HG02884 (cell line): ENCODE data around the gene FGGY.

Source experiments
- ATAC-seq: cut with Tn5 transposase; IDR thresholded peaks from one replicate; pipeline ENCODE4 v1.9.1; 2021; ENCODE audit warnings: mild to moderate bottlenecking, moderate library complexity; ENCODE audit not compliant: unreplicated experiment

FGGY gene

DNA sequence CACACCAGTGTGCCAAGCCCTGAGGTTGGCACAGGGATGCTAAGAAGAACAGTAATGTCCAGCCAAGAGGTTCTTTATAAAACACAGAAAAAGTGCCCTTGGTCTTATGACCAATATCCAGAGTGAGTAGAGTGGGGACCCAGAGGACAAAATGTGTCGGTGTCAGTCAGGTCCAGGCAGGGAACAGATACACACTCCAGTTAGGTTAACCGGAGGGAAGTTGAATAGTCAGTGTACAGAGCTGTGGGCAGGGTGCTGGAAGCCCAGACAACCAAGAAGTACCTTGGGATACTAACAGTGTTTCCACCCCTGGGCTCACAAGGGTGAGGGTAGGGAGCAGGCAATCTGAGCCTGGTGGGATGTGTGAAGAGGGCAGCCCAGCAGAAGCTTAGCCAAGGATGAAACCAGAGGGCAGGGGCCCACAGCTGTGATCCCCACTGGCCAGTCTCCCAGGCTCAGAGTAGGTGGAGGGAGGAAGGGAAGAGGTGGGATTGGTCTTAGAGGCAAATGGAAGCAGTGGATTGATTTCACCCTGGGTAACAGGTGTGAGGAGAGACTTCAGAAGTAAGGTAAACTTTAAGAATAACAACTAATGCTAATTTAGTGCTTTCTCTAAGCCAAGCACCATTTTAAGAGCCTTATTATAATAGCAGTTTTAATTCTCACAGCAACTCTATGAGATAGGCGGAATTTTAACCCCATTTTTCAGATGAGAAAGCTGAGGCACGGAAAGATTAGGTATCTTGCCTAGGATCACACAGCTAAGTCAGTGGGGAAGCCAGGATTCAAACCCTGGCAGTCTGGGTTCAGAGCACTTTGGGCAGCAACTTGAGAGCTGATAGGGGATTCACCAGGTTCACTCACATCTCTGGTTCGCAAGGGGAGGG, 374.4 kb downstream of the FGGY start:
- ATAC-seq, result no peak

GRCh38 chr1:59671953-59672305, 375.0 kb downstream of the FGGY start:
- ATAC-seq, result no peak

GRCh38 chr1:59672851-59673572, 376.1 kb downstream of the FGGY start:
- no peak for ATAC-seq

GRCh38 chr1:59673573-59674450, 376.9 kb downstream of the FGGY start:
- no peak for ATAC-seq

DNA sequence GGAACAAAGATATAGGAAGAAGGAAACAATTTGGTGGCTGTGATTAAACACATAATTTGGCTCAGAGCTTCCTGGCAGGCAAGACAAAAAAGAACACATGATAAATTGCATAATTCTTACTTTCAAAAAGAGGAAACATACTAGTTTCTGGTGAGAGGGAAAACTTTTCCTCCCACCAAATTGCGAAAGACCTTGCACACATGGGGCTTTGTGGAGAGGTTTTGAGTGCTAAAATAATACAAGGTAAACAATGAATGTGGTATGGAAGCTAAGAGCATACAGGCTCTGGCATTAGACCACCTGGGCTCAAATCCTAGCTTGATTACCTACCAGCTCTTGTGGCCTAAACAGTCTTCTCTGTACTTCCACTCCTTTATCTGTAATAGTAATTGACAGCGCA, 377.7 kb downstream of the FGGY start:
- no peak for ATAC-seq

GRCh38 chr1:59675936-59676335, 379.0 kb downstream of the FGGY start:
- ATAC-seq, result no peak

GRCh38 chr1:59678040-59678439, 381.1 kb downstream of the FGGY start:
- no peak for ATAC-seq

DNA sequence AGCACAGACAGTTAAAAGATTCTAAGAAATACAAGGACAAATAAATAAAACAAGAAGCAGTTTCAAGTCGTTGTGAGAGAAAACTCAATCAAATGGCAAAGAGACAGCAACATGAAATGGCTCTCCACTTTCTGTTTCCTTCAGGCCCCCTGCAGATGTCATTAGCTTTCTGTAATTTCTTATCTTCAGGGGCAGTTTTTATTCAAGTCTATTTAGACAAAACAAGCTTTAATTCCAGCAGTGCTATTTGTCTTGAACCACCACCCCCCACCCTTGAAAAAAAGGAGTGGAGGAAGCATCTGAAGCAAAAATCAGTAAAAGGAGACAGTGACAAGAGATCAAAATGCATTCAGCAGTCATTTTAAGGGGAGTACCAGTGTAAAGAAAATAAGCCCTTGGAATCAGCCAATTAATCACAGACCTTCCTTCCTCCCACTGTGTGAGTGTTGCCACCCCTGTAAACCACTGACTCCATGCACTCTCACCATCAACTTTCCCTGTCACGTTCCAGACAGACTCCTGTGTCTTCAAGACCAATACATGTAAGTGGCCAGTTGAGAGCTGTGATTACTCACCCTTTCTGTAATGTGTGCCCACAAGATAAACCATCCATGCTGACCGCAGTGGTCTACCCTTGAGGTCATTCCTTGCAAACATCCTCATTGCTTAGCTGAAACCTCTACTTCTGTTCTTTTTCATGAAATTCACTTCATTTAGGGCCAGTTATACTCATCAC, 381.8 kb downstream of the FGGY start:
- ATAC-seq, result no peak

DNA sequence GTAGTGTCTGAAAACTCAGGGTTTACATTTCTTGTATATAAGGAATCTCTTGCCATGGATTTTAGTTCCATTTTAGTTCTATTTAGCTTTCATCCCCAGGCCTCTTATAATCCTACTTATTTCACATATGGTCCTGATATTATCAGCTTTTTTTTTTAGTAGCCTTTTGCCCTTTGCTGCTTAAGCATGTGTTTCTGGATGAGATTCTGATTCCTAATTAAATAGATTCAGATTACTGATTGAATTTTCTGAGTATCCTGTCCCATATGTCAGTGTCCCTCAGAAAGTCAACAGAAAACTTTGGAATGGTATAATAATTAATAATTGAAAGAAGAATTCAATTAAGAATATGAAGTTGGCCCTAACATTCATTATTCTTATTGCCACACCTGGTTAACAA, 383.1 kb downstream of the FGGY start:
- no peak for ATAC-seq

- no peak for ATAC-seq
These were observed 385.6 kb downstream of the FGGY start for GRCh38 chr1:59682396-59683080.

DNA sequence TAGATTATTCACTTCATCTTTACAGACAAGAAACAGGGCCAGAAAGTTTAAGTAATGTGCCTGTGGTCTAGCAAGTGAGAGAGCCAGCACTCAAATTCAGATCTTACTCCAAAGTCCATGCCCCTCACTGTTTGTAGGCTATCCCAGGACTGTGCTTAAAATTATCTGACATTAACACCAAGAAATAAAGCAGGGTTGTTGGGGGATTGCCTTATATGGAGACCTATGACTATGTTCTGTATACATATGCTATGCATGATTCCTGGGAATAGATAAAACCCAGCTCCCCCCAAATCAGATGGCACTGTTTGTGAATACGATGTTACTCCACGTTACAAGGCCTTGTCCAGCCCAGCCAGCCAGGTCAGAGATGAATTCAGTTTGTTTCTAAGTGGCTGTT, 386.3 kb downstream of the FGGY start:
- no peak for ATAC-seq

- no peak for ATAC-seq
These were observed 387.8 kb downstream of the FGGY start for GRCh38 chr1:59684698-59685097.

GRCh38 chr1:59685101-59685500, 388.2 kb downstream of the FGGY start:
- ATAC-seq, result no peak

DNA sequence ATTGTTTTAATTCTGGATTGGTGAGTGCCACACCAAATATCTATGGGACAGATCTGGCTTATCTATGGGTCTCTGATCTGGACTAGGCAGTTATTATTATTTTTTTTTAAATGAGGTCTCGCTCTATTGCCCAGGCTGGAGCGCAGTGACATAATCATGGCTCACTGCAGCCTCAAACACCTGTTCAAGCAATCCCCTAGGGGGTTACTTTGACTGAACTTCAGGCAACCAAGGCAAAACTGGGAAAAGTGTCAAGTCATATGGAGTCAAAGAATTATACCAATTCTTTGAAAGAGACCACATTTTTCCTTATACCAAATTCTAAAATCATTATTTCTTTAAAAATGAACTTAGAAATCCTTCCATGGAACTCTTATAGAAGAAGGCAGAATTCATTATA, 388.8 kb downstream of the FGGY start:
- no peak for ATAC-seq

- no peak for ATAC-seq
These were observed 389.3 kb downstream of the FGGY start for GRCh38 chr1:59686170-59686569.

GRCh38 chr1:59686574-59686973, 389.7 kb downstream of the FGGY start:
- no peak for ATAC-seq

GRCh38 chr1:59687081-59687480, 390.2 kb downstream of the FGGY start:
- no peak for ATAC-seq

- no peak for ATAC-seq
These were observed 392.1 kb downstream of the FGGY start for GRCh38 chr1:59688976-59689375.

DNA sequence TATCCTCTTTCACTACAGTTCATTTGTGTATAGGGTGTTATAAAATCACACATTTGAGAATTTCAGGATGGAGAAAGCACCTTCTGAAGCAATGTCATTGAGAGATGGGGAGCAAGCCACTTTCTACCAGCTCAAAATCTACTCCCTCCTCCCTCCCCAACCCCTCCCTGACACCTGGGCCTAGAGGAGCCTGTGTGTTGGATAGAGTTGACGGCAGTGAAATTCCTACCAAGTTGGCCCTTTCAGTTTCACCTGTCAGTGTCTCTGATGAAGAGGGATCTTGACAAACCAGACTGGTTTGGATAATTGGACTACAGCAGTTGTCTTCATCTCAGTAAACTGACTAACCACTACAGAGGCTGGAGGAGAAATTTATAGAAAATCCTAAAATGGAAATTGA, 392.8 kb downstream of the FGGY start:
- ATAC-seq, result no peak
